Hematopoietic multipotent progenitor cell treated with erythropoietin and hydrocortisone succinate and interleukin-3 and kit ligand, for 6 days (in vitro differentiated cells): Measurements from ENCODE around the gene EGFLAM.

Experiments used
- DNase-seq: peaks from one replicate; pipeline ENCODE4 v3.0.0-alpha.2; 2015

The EGFLAM gene

DNA sequence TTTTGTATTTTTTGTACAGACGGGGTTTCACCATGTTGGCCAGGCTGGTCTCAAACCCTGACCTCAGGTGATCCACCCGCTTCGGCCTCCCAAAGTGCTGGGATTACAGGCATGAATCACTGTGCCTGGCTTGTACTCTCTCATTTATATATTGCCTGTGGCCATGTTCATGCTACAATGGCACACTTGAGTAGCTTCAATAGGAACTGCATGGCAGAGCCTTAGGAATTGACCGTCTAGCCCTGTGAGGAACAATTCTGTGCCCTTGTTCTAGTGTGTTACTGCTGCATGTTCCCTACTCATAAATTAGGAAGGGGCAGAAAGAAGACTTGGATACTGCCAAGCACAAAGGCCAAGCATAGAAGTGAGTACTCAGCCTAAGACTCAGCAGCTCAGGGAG is 193.8 kb downstream of the EGFLAM start:
- no peak for DNase-seq

GRCh38 chr5:38453506-38453905 is 195.1 kb downstream of the EGFLAM start:
- peak; percentile 67 for DNase-seq

GRCh38 chr5:38453921-38454320 is 195.6 kb downstream of the EGFLAM start:
- DNase-seq: no peak

DNA sequence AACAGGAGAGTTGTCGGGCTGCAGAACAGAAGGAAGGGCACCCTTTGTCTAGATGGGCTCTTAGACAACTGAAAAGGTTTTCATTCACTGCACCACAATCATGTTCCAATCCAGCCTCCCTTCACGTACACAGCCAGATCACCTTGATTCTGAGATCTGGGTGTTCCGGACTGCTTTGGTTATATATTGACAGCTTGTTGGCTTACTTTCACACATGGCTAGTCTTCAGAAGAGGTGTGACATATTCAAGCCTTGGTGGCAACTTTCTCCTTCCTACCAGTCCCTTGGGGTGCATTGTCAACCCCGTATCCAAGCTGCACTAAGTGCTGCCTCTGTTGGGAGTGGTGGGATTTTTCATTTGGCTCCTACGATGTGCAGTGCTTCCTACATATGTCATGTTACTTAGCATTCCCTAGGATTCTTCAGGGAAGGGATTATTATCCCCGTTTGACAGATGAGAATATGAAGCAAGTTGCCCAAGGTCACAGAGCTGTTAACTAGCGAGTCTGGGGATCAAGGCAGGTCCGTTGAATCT is 197.5 kb downstream of the EGFLAM start:
- no peak for DNase-seq

DNA sequence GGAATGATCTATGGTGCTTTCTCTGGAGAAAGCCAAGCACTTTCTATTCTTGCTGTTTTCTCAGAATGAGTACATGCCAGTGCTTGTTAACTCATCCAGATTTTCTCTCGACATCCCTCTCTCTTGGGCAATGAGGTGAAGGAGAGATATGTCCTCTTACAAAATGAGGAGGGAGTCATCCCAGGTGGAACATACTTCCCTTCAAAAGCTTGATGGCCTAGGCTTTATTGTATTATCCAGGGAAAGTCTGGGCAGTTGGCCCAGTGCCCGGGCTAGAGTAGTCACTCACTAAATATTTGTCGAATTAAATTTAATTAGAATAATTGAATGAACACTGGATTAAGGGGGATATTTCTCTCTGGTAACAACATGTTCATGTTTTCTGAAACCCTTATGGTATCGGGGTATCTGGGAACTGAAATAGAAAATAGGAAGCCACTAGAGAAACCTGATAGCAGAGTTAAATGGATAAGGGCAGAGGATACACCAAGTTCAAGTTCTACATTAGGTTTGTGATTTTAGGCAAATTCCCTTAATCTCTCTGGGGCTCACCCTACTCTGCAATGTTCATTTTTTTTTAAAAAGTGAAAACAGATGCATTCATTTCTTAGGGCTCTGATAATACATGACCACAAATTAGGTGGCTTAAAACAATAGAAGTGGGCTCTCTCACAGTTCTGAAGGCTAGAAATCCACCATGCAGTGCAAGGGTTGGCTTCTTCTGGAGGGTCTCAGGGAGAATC is 198.5 kb downstream of the EGFLAM start:
- DNase-seq: no peak

GRCh38 chr5:38458174-38458573 is 199.8 kb downstream of the EGFLAM start:
- DNase-seq: no peak

- no peak for DNase-seq
Measured at GRCh38 chr5:38462976-38463633, 204.7 kb downstream of the EGFLAM start.

DNA sequence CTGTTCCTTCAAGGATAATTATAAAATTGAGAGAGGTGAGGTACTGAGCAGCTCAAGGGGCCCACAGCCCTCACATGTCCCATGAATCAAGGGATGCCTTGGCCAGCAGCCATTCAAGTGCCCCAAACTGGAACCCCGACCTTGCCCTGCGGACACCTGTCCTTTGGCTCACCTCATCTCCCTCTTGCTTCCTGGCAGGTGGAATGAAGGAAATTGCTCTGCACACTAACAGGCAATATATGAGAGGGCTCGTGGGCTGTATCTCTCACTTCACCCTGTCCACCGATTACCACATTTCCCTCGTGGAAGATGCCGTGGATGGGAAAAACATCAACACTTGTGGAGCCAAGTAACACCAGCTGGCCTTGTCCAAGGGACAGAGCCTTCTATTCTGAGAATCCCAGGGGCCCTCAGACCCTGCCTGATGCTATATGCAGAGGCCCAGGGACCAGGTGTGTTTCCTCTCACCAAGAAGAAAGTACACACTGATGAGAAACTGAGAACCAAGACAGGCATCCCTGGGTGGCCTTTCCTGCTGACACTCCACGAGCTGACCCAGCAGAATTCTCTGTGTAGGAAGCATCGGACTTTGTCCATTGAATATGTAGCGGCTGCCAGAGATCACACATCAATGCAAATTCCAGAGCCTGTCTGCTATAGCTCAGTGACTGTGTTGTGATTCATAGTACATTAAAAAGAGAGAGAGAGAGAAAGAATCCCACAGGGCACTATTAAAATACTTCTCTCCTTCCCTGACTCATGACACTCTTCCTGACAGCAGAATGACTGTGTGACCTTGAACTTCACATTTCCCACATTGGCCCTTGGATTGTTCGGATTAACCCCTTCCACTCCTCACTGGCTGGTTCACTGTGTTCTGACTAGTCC is 205.5 kb downstream of the EGFLAM start:
- no peak for DNase-seq

GRCh38 chr5:38465061-38465460 is 206.7 kb downstream of the EGFLAM start:
- no peak for DNase-seq

DNA sequence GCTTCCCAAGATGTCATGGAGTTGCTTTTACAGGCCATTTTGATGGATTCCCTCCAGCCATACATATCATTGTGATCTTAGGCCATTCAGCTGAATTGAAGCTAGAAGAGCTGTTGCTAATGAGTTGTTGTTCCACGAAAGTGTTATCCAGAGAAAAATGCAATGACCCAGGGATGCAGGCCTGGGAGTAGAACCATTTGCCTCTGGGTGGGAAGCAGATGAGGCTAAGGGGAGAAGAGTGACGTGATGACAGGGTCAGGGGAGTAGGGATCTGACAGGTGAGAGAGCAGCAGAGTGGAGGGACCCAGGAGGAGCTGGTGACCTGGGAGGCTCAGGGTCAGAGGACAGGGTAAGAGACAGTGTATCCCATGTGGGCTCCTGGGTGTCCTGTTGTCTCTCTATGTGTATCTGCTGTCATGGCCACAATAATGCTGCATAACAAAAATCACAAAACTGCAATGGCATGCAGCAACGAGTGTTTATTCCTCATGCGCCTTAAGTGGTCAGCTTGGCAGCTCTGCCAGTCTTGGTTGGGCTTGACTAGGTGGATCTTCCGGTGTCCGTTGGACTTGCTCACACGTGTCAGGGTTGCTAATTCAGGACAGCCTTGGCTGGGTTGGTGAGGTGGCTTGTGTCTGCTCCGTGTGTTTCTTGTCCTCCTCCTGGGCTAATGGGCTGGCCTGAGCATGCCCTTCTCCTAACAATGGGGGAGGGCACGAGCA is 207.5 kb downstream of the EGFLAM start:
- no peak for DNase-seq

- no peak for DNase-seq
Measured at GRCh38 chr5:38466424-38467189, 208.2 kb downstream of the EGFLAM start.

DNA sequence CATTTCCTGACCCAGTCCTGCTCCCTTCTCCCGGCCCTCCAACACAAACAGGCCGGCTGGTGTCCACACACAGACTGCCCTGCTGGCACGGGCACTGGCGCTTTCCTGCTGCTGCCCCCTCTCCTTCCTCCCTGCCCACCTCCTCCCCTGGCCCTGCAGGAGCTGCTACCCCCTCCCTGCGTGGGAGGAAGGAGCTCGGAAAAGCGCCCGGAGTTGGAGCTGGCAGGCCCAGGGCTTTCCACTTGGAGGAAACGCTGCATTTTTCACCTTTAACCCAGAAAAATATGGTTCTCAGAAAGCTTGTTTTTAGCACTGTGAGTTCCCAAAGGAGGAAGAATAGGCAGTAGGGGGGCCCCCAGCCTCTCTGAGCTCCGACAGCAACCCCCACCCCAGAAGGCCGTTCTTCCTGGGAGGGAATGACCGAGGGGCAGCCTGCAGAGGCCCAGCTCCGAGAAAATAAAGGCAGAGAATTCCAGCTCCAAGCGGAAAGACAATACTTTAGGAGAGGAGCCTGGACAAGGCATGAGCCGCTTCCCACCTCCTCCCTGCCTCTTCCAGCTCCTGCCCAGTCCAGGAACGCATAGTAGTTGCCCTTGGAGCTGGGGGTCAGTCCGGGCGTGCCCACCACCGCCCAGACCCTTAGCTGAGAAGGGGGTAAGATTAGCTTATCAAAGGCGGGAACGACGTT is 209.1 kb downstream of the EGFLAM start:
- DNase-seq: no peak

GRCh38 chr5:38468202-38468673 is 209.9 kb downstream of the EGFLAM start:
- no peak for DNase-seq

- no peak for DNase-seq
Measured at GRCh38 chr5:38468978-38469706, 210.8 kb downstream of the EGFLAM start.

DNA sequence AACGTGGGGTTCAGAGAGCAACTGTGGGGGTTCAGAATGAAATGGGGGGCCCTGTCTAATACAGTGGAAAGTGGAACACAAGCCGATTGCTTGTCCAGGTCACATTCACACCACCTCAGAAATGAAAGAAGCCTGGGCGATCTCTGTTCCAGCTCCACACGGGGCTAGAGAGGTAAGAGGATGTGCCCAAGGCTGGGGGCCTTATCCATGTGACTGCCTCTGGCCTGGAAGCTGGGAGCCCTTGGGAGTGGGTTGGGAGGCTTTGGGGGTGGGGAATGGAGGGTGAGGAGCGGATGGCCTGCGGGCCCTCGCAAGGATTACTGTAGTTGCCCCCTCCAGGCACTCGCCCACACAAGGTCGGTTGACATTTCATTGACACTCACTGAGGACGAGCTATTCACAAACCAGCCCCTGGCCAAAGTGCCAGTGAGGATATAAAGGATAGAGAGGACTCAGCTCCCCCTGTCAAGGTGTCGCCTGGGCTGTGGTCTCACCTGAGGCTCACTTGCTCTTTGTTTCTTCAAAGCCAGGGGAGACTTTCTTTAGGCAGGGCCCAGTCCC is 211.4 kb downstream of the EGFLAM start:
- DNase-seq: no peak

DNA sequence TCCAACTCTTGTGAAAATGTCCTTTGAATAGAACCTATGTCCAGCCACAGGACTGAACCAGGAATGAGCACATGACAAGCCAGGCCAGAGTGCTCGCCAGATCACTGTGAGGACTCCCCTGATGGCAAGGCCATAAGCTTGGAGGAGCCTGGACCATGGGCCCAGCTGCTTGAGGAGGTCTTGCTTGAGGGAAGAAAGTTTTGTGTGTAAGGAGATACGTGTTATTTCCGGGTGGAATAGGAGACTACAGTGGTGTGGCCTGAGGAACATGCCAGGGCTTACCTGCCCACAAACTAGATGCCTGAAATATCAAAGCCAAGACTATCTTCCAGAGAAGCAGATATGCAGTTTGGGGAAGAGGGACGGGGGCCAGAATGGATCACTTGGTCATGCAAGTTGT is 213.3 kb downstream of the EGFLAM start:
- DNase-seq: no peak

- DNase-seq: no peak
Measured at GRCh38 chr5:38472541-38472940, 214.2 kb downstream of the EGFLAM start.

DNA sequence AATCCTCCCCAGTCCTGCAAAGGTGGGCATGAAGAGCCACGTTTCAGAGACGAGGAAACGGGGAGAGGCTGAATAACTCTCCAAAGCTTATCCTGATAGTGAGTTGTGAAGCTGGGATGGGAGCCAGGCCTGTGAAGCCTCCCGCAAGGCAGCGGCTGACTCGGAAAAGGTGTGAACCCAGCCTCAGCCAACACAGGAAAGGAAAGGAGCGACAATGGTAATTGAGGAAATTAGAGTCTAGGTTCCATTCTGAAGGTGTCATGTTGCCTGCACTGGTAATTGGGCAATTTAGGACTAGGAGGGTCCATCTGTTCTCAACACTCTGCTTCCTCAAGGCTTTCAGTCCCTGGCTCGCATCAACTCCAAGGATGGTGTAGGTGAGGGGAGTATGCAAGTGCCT is 214.6 kb downstream of the EGFLAM start:
- no peak for DNase-seq

GRCh38 chr5:38478166-38478565 is 219.8 kb downstream of the EGFLAM start:
- no peak for DNase-seq

DNA sequence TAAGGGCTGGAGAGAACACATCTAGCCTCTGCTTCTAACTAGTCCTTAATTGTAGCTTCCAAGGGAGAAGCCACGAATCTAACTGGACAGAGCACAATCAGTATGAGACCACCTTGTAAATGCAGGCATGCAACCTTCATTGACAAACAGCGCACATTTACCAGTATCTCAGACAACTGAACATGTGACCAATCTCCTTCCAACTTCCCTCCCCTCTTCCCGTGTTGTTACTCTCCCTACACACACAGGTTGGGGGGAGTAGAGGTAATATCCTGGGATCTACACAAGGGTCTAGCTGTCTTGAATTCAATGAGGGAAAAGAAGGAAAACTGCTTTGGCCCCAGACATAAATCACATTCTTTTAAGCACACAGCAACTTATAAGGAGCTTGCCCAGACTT is 220.5 kb downstream of the EGFLAM start:
- DNase-seq: no peak
